Stimulated activated CD4-positive, alpha-beta T cell treated with anti-CD3 and anti-CD28 coated beads, Interleukin-12 subunit alpha, Interleukin-12 subunit beta, amount 100 ng/mL, for 4 hours (primary cell): Measurements from ENCODE around the gene NOSTRIN.

Source experiments
- DNase-seq: peaks from one replicate; pipeline ENCODE4 v3.0.0-alpha.2; 2020

Gene NOSTRIN

DNA sequence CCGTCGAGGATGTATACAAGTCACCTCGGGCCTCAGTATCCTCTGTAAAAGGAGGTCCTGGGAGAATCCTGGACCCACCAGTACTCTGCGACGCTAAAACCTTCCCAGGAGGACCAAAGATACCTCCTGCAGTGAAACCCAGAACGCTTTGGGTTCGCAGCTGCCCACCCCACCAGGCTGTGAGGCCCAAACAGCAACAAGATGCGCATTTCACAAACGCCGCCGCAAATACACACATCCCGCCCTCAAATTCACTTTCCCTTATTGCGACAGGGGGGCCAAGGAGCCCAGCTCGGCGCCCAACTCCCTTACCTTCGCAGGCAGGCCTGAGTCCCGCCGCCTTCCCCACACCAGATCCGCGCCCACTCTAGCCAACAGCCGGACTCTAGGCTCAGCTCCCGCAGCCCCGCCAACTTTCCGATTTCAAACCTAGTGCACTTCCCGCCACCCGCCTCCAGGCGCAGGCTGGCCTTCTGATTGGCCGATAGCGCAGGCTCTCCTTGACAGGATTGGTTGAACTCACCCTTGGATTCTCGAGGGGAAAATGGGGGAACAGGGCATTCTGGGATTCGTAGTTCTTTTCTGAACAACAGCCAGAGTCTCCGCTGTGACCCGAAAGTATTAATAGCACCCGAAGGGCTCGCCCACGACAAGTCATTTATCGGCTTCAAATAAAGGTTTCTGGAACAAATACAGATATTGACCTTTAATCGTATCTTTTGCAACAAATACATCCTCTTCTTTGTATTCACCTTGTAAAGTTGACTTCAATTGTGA, 87.8 kb downstream of the NOSTRIN start, which contains the start of gene SPC25:
TSS of gene SPC25 (minus strand) at position 425 of the 777 bp plus-strand sequence. CDS start 911 bp downstream, outside the sequence.
- DNase-seq: peak; percentile 76

DNA sequence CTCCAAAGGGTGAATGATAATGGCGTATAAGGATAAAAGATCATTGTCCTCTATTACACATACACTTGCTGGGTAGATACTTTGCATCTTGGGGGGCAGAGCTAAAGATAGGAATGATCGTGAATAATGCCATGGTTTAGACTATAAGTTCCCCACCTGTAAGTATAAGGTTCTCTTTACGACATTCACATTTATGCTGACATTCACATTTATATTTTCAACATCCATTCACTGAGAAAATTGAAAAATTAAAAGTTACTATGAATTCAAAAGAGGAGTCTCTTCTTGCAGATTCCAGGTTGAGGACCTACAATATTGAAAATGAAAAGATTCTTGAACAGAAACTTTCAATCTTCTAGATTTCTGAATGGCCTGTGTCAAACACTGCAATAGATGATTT, 89.9 kb downstream of the NOSTRIN start:
- DNase-seq: no peak

DNA sequence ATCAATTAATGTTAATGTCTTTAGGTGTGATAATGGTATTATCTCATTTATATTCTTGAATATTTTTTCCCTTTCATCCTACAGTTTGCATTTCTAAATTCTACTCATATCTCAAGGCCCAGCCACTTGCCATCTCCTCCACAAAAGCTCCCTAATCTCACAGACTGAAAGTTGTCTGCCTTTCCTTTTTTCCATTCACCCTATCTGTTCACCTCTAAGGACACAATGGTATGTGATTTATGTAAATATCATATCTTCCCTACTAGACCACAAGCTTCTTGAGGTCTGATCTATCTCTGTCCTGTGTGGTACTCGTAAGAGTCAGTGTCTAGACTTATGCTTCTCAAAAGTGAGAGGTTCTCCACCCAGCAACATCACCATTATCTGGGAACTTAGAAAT, 91.7 kb downstream of the NOSTRIN start:
- no peak for DNase-seq

DNA sequence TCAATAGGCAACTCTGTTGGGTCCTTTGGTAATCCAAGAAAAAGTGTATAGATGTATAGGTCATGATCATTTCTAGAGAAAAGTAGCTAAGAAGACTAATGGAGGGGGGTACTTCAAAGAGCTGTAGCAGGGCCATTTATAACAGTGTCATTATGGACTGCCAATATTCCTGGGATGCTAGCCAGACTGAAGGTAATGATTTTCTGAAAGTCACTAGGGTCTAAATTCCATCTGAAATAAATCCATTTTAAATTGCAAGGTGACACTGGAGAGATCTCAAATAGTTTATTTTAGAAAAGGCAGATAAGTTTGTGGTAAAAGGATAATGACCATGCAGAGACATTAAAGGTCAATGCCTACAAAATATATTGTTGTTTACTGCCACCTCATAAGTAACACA, 92.3 kb downstream of the NOSTRIN start:
- DNase-seq: no peak

DNA sequence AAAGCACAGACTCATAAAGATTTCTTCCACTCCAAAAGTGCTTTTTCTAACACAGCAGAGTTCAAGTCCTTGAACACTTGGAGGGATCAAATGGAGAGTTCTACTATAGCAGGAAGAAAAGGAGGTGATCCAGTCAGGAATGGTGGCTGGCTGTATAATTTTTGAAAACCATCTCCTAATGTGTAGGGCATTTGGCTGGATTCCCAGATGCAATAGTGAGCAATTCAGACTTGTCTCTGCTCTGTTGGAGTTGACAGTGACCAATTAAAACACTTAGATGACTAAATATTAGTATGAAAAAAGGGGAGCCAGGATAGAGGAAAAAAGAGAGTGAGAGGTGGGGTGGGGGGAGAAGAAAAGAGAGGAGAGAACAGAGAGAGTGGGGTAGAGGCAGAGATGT, 93.3 kb downstream of the NOSTRIN start:
- DNase-seq: no peak

DNA sequence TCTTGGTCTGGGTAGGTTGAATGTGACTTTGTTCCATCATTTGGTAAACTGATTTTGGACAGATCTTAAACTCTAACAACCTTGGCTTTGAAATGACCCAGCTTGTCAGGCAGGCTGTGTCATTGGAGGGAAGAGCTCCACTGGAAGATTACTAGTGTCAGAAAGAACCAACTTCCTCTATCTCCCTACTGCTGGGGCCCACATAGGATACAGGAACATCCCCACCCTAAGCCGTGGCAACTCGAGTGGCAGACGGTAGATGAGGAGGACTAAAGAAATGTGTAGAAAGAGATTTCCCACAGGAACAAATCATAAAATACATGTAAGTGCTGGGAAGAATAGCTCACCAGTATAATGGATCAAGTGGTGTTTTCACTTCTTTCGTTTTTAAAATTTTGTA, 94.3 kb downstream of the NOSTRIN start:
- no peak for DNase-seq

DNA sequence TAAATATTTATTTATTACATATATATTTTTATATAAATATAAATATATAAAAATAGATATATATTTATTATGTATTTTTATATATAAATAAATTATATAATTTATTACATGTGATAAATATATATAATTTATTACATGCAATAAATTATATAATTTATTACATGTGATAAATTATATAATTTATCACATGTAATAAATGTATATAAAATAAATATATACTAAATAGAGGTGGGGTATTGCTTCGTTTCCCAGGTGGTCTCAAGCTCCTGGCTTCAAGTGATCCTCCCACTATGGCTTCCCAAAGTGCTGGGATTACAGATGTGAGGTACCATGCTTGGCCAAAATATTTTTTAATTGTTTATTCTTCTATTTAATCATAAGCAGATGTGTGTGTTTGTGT, 95.0 kb downstream of the NOSTRIN start:
- DNase-seq: no peak

DNA sequence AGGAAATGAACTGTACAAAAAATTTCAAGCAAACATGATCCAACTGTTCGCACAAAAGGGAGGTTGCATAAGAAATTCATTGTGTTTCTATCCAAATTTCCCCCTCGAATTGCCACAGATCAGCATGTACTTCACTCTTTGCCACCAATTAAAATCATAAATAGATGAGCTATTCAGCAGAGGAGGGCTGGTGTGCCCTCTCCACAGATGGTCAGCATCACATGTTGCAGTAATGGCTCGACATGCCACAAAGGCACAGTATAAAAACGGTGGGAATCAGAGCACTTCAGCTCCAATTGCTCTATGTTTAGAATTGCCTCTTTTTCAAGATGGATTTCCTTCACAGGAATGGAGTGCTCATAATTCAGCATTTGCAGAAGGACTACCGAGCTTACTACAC, 98.6 kb downstream of the NOSTRIN start, which contains the start of gene G6PC2:
TSS of gene G6PC2 (plus strand) at position 289 of the 400 bp plus-strand sequence. CDS start at position 330, 41 bp downstream.
- DNase-seq: no peak

DNA sequence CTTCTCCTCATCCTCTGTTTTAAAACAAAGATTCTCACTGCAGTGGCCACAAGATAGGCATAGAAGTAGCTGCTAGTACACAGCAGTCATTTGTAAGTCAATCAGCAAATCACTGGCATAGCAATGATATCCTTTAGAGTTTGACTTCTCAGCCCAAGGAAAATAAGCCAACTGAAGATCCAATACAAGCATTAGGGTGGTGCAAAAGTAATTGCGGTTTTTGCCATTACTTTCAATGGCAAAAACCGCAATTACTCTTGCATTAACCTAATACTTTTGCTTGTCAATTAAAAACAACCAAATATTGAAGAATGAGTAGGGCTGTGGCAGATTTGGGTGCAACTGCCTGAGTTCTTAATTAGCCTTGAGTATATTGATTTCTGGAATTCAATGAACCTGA, 101.5 kb downstream of the NOSTRIN start:
- no peak for DNase-seq

DNA sequence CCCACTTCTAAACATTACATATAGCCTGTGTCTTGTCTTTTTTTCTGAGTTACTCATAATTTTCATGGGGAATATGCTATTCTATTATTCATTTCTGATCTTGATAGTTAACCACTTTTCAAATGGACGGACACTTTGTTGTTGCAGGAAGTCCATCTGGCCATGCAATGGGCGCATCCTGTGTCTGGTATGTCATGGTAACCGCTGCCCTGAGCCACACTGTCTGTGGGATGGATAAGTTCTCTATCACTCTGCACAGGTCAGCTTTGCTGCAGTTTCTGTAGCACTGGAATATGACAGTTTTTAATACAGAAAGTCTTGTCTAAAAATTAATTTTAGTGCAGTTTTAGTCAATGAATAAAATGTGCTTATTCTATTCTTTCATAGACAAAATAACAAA, 101.9 kb downstream of the NOSTRIN start:
- DNase-seq: no peak

DNA sequence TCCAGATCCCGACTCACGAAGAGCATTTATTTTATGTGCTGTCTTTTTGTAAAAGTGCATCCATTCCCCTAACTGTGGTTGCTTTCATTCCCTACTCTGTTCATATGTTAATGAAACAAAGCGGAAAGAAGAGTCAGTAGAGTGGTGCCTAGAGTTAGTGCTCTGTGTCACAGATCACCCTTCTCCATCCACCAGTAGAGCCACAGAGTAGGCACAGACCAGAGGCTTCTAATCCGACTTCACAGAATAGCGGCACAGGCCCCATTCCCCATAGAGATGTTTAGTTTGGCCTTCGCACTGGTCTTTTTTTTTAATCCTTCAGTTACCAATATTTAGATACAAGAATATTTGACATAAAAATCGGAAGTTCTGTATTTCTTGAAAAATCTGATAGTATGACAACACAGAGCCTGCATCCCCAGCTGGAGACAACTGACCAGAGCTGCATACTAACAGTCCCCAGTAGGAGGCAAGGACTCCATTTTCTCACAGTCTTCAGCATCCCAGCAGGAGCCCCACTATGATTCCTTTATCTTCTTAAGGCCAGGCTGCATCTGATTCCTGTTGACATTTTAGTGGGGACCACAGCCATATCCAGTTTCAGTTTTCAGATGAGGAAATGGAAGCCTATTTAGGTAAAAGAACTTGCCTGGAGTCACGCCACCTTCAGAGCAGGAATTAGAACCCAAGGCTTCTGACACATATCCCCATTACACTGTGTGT, 105.7 kb downstream of the NOSTRIN start:
- no peak for DNase-seq

DNA sequence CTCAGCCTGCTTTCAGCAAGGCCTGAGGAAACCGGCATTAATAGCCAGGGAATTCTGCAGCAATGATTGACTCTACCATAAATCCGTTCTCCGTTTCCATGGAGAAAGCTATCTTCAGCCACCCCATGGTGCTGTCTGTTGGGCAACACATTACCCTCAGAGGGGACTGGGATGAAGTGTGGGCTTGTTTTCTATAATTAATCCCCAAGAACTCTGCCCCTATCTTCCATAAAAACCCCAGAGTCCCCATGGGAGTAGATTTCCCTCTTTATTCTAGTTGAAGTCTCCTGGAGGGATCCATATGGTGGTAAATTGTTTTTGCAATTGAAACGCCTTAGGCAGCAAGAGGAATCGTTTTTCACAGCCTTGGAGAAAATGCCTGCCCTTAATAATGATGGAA, 107.9 kb downstream of the NOSTRIN start:
- no peak for DNase-seq

DNA sequence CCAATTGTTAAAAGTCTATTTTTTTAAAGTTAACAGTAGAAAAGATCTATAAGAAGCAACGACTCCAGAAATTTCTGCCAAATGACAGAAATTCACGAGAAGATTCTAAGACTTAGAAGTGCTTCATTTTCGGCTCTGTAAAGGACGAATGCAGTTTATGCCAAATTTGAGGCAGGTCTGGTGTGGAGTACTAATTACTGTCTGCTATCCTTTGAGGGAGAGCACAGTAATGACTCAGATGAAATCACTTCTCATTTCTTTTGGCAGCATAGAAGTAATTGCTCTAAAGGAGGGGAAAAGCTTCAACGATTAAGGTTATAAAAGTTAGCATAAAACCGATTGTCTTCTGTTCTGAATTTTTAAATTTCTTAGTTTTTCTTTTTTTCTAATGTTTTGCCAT, 110.0 kb downstream of the NOSTRIN start:
- DNase-seq: no peak

DNA sequence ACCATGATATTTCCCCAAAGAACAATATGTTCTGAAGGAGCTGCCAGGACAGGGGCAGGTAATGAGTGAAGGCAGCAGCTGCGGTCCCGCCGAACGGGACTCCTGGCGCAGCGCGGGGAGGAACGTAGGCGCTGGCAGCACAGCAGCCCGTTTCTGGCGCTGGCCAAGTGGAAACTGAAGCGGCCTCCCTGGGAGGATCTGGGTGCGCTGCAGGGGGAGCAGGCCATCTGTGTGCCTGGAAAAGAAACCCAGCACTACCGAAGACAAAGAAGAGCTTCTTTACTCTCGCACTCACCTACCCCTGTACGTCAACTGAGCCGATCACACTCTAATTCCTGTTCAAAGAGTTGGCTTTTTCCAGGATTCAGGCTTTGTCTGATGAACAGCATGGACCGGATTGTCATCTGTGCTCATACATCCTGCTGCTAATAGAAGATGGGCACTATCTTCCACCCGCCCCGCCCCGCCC, 110.5 kb downstream of the NOSTRIN start:
- no peak for DNase-seq

DNA sequence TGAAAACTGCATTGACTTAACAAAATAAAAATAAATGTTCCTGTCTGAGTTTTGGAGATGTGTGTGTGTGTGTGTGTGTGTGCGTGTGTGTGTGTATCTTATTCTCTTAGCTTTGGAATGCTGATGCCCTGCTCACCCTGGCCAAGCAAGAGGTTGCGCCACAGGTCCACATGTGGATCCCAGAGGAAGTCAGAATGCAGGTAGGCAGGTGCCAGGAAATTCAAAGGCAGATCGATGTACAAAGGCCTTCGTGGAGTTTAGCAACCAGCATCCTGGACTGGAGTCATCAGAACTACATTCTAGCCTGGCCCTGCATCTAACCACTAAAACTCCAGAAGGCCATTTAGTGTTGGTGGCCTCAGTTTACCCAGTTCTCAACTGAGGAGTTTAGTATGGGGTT, 111.1 kb downstream of the NOSTRIN start:
- DNase-seq: no peak
